ENCODE measurements around the gene RAB3GAP1. TPM values are rescaled to one million over a fixed set of nuclear protein-coding genes. Genes with fewer than 3 reads are reported as not detected.
"Not testable (repeated sequence)": the region's sequence is repeated elsewhere in the genome, so short reads cannot be mapped to it uniquely, and the experiment has no call there.

Gene RAB3GAP1
- total RNA-seq, 2 experiments from 2014 or later, result 55.5 to 59.7 TPM

DNA sequence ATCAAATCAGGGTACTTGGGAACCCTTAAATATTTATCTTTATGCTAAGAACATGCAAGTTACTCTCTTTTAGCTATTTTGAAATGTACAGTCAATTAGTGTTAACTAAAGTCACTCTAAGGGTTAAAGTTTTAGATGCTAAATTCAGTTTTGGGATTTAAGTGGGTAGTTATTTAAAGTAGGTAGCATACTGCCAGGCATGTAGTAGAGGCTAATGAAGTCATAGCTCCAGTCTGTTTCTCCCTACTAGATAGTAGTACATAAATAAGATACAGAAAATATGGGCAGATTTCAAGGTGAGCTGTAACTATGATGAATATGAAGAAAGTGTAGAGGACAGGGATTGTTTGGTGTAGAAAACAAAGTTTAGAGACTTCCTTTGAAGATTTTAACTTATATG, 7.5 kb downstream of the RAB3GAP1 start:
- CTCF ChIA-PET, result interaction anchor here (1.2 kb wide), 1 partner anchor 472 kb away, joined by 3 read pairs; the partner anchor contains the start of genes R3HDM1 and ZRANB3
- Mint-ChIP-seq H3K9me3 (no peaks in the 10 kb centered on the region), H3K27me3 (ENCODE audit: low read depth) (no peaks in the 10 kb centered on the region), H3K4me1 (ENCODE audit: low read depth) (peaks cover 59% of the 10 kb centered on the region), H3K4me3 (no peak overlapping the region), H3K36me3 (ENCODE audit: low read depth) (peaks cover 52% of the 10 kb centered on the region), H3K27ac (no peak overlapping the region)
- no peak for DNase-seq
- intact Hi-C loops (cut with micrococcal nuclease), result loop anchor here (10.0 kb wide), 4 partner anchors 765 to 1265 kb away; partner anchors contain the start of gene DARS1

DNA sequence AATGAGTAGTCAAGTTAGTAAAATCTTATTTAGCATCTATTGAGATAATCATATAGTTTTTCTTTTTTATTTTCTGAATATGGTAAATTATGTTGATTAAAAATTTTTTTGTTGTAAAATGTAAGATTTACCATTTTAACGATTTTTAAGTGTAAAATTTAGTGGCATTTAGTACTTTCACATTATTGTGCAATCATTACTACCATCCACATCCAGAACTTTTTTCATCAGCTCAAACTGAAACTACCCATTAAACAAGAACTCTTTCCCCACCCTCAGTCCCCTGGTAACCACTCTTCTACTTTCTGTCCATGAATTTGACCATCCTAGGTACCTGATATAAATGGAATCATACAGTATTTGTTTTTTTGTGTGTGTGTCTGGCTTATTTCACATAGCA, 11.1 kb downstream of the RAB3GAP1 start:
- H3K27ac Mint-ChIP-seq, result no peak overlapping the region
- intact Hi-C loops (cut with micrococcal nuclease), result no loop called here

DNA sequence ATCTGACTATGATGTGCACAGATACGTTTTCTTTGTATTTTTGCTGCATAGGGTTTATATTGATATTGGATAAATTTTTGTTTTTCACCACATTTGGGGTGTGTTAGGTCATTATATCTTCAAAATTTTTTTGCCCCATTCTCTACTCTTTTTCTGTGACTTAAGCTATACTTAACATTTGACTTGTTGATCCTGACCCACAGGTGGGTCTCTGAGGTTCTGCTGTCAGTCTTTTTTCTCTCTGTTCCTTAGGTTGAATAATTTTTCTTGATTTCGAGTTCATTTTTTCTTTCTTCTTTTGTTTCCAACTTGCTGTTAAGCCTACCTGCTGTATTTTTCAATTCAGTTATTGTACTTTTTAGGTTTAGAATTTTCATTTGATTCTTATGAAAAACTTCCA, 12.1 kb downstream of the RAB3GAP1 start:
- no peak overlapping the region for H3K27ac Mint-ChIP-seq
- H3K36me3 Mint-ChIP-seq (ENCODE audit: low read depth), result peaks cover 53% of the 10 kb centered on the region
- no peaks in the 10 kb centered on the region for H3K9me3 Mint-ChIP-seq
- CTCF ChIA-PET, result no interaction called here
- H3K4me1 Mint-ChIP-seq (ENCODE audit: low read depth), result peaks cover 58% of the 10 kb centered on the region
- intact Hi-C loops (cut with micrococcal nuclease), result no loop called here
- no peak overlapping the region for H3K4me3 Mint-ChIP-seq
- H3K27me3 Mint-ChIP-seq (ENCODE audit: low read depth), result no peaks in the 10 kb centered on the region
- DNase-seq, result no peak

More for the DNA sequence above, 11.1 kb downstream of the RAB3GAP1 start:
- CTCF ChIA-PET, result no interaction called here
- Mint-ChIP-seq H3K27me3 (ENCODE audit: low read depth) (no peaks in the 10 kb centered on the region), H3K4me3 (no peak overlapping the region), H3K36me3 (ENCODE audit: low read depth) (peaks cover 53% of the 10 kb centered on the region), H3K9me3 (no peaks in the 10 kb centered on the region), H3K4me1 (ENCODE audit: low read depth) (peaks cover 58% of the 10 kb centered on the region)
- DNase-seq, result no peak

DNA sequence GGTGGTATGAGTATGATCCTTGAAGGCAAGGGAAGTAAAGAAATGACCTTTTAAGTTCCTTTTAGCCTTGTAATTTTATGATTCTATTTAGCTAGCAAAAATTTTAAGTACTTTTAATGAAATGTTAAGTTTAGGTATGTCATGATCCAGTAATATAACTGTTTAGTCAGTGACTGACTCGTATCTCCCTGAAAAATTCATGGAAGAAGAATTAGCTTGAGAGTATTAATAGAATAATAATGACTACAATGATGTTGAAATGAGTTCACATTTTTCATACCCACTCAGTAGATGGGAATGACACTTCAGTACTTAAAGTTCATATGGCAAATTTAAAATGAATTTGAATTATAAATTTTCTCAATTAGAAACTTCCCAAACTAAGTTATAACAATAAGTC, 14.6 kb downstream of the RAB3GAP1 start:
- Mint-ChIP-seq H3K27me3 (ENCODE audit: low read depth) (no peaks in the 10 kb centered on the region), H3K4me3 (no peak overlapping the region), H3K4me1 (ENCODE audit: low read depth) (peaks cover 59% of the 10 kb centered on the region), H3K36me3 (ENCODE audit: low read depth) (peaks cover 54% of the 10 kb centered on the region), H3K9me3 (peaks cover 4% of the 10 kb centered on the region), H3K27ac (peak overlapping the region; percentile 13)
- CTCF ChIA-PET, result interaction anchor here (0.6 to 1.6 kb wide), 3 partner anchors 14 to 623 kb away, joined by 3 to 4 read pairs (median 3); partner anchors contain the start of gene RAB3GAP1
- no peak for DNase-seq
- intact Hi-C loops (cut with micrococcal nuclease), result loop anchor here (1.0 kb wide), 1 partner anchor 12 kb away; no protein-coding TSS in a partner anchor

DNA sequence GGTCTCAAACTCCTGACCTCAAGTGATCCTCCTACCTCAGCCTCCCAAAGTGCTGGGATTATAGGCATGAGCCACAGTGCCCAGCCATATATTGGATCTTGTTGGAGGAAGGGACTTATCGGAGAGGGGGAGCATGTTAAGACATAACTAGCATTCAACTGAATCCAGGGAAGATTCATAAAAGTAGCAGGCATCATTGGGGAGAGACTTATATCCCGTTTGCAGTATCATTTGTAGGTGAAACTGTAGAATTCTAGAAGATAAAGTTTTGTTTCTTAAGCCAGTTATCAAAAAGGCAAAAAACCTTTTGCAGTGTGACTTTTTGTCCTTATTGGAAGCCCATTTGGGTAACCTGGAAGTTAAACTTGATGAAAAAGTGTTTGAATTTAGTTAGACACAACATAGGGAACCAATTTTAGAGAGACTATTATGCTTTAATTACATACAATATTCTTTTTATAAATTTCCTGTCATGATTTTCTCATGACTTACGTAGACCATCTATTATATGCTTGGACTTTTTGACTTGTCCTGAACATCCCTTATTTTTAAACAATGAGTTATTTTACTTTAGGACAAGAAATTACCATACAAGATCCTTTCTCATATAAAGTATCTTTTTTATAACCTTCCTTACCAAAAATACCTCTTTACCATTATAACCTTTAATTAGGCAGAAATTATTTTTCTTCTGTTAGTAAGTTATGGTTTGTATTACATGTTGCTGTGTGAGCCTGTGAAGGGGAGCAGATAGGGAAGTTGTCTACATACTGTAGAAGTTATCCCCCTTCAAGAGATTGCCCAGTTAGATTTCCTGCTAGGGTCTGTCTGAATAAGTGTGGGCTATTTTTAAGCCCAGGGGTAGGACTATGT, 20.3 kb downstream of the RAB3GAP1 start:
- Mint-ChIP-seq H3K27me3 (ENCODE audit: low read depth) (no peaks in the 10 kb centered on the region), H3K9me3 (peaks cover 16% of the 10 kb centered on the region), H3K4me1 (ENCODE audit: low read depth) (peaks cover 39% of the 10 kb centered on the region), H3K36me3 (ENCODE audit: low read depth) (peaks cover 57% of the 10 kb centered on the region), H3K4me3 (no peak overlapping the region), H3K27ac (no peak overlapping the region)
- CTCF ChIA-PET, result no interaction called here
- intact Hi-C loops (cut with micrococcal nuclease), result no loop called here
- DNase-seq, result no peak

DNA sequence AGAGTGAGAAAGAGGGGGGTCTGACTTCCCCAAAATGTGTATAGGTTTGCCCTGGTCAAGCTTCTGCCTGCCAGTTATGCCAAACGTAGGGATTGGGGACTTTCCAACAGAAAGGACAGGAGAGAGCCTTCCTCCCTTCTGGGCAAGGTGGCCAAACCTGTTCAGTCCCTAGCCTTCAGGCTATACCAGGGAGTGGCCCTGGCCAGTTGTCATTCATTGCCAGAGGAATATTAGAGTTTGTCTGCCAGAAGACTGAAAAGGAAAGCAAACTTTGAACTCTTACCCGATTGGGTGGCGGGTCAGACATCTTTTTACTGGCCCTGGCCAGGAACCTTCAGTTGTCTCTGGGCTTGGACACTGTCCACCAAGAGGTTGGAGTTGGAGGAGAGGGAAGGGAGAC, 22.1 kb downstream of the RAB3GAP1 start:
- peaks cover 16% of the 10 kb centered on the region for H3K9me3 Mint-ChIP-seq
- H3K27me3 Mint-ChIP-seq (ENCODE audit: low read depth), result no peaks in the 10 kb centered on the region
- peaks cover 56% of the 10 kb centered on the region for H3K36me3 Mint-ChIP-seq (ENCODE audit: low read depth)
- peaks cover 37% of the 10 kb centered on the region for H3K4me1 Mint-ChIP-seq (ENCODE audit: low read depth)
- no peak for DNase-seq
- H3K4me3 Mint-ChIP-seq, result no peak overlapping the region
- CTCF ChIA-PET, result no interaction called here
- intact Hi-C loops (cut with micrococcal nuclease), result no loop called here
- H3K27ac Mint-ChIP-seq, result no peak overlapping the region

DNA sequence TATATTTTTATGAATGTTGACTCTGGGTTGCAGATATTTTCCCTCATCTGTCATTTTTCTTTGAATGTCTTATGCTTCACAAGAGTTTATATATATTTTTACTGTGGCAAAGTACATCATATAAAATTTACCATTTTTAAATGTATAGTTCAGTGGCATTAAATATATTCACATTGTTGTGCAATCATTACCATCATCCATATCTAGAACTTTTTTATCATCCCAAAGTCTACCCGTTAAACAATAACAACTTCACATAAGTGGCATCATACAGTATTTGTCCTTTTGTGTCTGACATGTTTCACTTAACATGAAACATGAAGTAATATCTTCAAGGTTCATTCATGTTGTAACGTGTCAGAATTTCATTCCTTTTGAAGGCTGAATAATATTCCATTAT, 24.5 kb downstream of the RAB3GAP1 start:
- intact Hi-C loops (cut with micrococcal nuclease), result no loop called here
- DNase-seq, result no peak
- H3K9me3 Mint-ChIP-seq, result peaks cover 13% of the 10 kb centered on the region
- H3K27ac Mint-ChIP-seq, result no peak overlapping the region
- peaks cover 55% of the 10 kb centered on the region for H3K36me3 Mint-ChIP-seq (ENCODE audit: low read depth)
- H3K4me3 Mint-ChIP-seq, result no peak overlapping the region
- H3K4me1 Mint-ChIP-seq (ENCODE audit: low read depth), result peaks cover 31% of the 10 kb centered on the region
- no peaks in the 10 kb centered on the region for H3K27me3 Mint-ChIP-seq (ENCODE audit: low read depth)
- CTCF ChIA-PET, result no interaction called here

DNA sequence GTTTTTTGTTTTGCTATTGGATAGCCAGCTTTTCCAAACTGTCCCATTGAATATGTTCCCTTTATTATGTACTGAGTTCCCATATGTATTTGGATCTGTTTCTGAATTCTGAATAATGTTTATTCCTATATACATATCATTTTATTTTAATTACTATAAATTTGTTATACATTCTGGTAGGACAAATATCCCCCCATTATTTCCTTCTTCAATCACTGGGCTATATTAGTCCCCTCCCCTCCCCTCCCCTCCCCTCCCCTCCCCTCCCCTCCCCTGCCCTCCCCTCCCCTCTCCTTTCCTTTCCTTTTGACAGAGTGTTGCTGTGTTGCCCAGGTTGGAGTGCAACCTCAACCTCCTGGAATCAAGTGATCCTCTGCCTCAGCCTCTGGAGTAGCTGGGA, 26.3 kb downstream of the RAB3GAP1 start:
- Mint-ChIP-seq H3K27ac (no peak overlapping the region), H3K4me1 (ENCODE audit: low read depth) (peaks cover 27% of the 10 kb centered on the region), H3K4me3 (no peak overlapping the region), H3K36me3 (ENCODE audit: low read depth) (peaks cover 51% of the 10 kb centered on the region), H3K9me3 (no peaks in the 10 kb centered on the region), H3K27me3 (ENCODE audit: low read depth) (no peaks in the 10 kb centered on the region)
- CTCF ChIA-PET, result no interaction called here
- intact Hi-C loops (cut with micrococcal nuclease), result no loop called here
- DNase-seq, result no peak

DNA sequence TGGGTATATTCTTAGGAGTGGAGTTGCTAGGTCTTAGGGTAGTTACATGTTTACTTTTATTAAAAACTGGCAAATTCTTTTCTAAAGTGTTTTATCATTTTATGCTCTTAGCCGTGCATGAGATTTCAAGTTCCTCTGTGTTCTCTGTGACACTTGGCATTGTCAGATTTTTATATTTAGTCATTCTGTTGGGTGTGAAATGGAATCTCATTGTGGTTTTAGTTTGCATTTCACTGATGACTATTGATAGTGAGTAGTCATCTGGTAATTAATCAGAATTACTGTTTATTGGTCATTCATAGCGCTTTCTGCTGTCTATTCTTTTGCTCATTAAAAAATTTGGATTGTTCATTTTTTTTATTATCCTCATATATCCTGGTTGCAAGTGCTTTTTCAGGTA, 34.1 kb downstream of the RAB3GAP1 start:
- Mint-ChIP-seq H3K4me3 (no peak overlapping the region), H3K9me3 (peaks cover 13% of the 10 kb centered on the region), H3K27me3 (ENCODE audit: low read depth) (no peaks in the 10 kb centered on the region), H3K27ac (no peak overlapping the region), H3K36me3 (ENCODE audit: low read depth) (peaks cover 36% of the 10 kb centered on the region), H3K4me1 (ENCODE audit: low read depth) (peaks cover 29% of the 10 kb centered on the region)
- CTCF ChIA-PET, result interaction anchor here (1.4 kb wide), 1 partner anchor 33 kb away, joined by 3 read pairs; no protein-coding TSS in a partner anchor
- intact Hi-C loops (cut with micrococcal nuclease), result no loop called here
- DNase-seq, result no peak

DNA sequence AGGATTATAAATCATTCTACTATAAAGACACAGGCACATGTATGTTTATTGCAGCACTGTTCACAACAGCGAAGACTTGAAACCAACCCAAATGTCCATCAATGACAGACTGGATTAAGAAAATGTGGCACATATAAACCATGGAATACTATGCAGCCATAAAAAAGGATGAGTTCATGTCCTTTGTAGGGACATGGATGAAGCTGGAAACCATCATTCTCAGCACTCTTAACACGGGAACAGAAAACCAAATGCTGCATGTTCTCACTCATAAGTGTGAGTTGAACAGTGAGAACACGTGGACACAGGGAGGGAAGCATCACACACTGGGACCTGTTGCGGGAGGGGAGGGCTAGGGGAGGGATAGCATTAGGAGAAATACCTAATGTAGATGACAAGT, 37.5 kb downstream of the RAB3GAP1 start:
- peaks cover 38% of the 10 kb centered on the region for H3K36me3 Mint-ChIP-seq (ENCODE audit: low read depth)
- intact Hi-C loops (cut with micrococcal nuclease); H3K4me3 Mint-ChIP-seq; DNase-seq; H3K27me3 Mint-ChIP-seq (ENCODE audit: low read depth); H3K27ac Mint-ChIP-seq; CTCF ChIA-PET: not testable (repeated sequence)
- peaks cover 30% of the 10 kb centered on the region for H3K4me1 Mint-ChIP-seq (ENCODE audit: low read depth)
- peaks cover 13% of the 10 kb centered on the region for H3K9me3 Mint-ChIP-seq

DNA sequence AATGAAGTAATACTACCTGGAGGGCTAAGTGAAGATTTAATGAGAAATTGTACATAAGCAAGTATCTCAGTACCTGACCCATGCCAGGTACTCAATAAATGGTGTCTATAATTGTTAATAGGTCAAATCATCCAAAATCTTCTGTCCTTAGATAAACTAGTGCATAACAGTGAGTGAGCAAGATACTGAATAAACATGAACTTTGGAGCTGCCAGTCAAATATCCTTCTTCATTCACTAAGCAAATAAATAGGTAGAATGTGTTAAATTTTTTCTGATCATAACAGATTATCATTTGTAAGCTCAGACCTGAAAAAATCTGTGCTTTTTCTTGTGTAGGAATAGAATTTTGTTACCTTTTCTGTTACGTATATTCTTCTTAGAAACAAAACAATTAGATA, 39.6 kb downstream of the RAB3GAP1 start:
- no peak overlapping the region for H3K4me3 Mint-ChIP-seq
- H3K4me1 Mint-ChIP-seq (ENCODE audit: low read depth), result peaks cover 16% of the 10 kb centered on the region
- DNase-seq, result no peak
- peaks cover 38% of the 10 kb centered on the region for H3K36me3 Mint-ChIP-seq (ENCODE audit: low read depth)
- H3K27me3 Mint-ChIP-seq (ENCODE audit: low read depth), result no peaks in the 10 kb centered on the region
- H3K27ac Mint-ChIP-seq, result no peak overlapping the region
- H3K9me3 Mint-ChIP-seq, result peaks cover 10% of the 10 kb centered on the region
- intact Hi-C loops (cut with micrococcal nuclease), result no loop called here
- CTCF ChIA-PET, result interaction anchor here (0.6 kb wide), 1 partner anchor 465 kb away, joined by 3 read pairs; no protein-coding TSS in a partner anchor

DNA sequence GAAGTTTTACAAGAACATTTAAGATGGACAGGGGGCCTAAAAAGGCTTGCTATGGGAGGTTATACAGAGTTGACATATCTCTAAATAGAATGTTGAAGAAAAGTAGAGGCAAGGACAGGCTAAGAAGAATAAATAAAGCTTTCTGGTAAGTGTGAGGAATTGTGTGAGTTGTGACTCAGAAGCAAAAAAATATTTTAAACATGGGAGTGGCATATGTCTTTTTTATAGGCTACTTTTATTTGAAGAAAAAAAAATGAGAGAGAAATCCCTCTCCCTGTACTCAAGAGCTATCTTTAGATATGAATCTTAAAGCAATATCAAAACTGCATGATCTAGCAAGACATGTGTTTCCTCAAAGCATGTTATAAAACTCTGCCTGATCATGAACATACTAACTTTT, 41.1 kb downstream of the RAB3GAP1 start:
- H3K4me1 Mint-ChIP-seq (ENCODE audit: low read depth), result peaks cover 13% of the 10 kb centered on the region
- peaks cover 10% of the 10 kb centered on the region for H3K9me3 Mint-ChIP-seq
- peaks cover 38% of the 10 kb centered on the region for H3K36me3 Mint-ChIP-seq (ENCODE audit: low read depth)
- no peak overlapping the region for H3K27ac Mint-ChIP-seq
- no peak overlapping the region for H3K4me3 Mint-ChIP-seq
- no peaks in the 10 kb centered on the region for H3K27me3 Mint-ChIP-seq (ENCODE audit: low read depth)
- intact Hi-C loops (cut with micrococcal nuclease), result no loop called here
- CTCF ChIA-PET, result no interaction called here
- DNase-seq, result no peak
